Measurements from ENCODE around the gene PLPP3.

The PLPP3 gene

GRCh38 chr1:56456435-56457101, 122.8 kb downstream of the PLPP3 start:
- DNase-seq = no peak

- no peak for DNase-seq
Measured at GRCh38 chr1:56453417-56454078, 125.8 kb downstream of the PLPP3 start.

GRCh38 chr1:56453016-56453415, 126.3 kb downstream of the PLPP3 start:
- DNase-seq = no peak

GRCh38 chr1:56452027-56453011, 127.0 kb downstream of the PLPP3 start:
- DNase-seq = no peak

GRCh38 chr1:56451491-56451890, 127.9 kb downstream of the PLPP3 start:
- DNase-seq = no peak

GRCh38 chr1:56450004-56450666, 129.2 kb downstream of the PLPP3 start:
- no peak for DNase-seq

- DNase-seq = no peak
Measured at GRCh38 chr1:56448529-56449300, 130.6 kb downstream of the PLPP3 start.

GRCh38 chr1:56447823-56448222, 131.5 kb downstream of the PLPP3 start:
- DNase-seq = no peak

GRCh38 chr1:56446531-56447098, 132.7 kb downstream of the PLPP3 start:
- no peak for DNase-seq

- DNase-seq = no peak
Measured at GRCh38 chr1:56444960-56445646, 134.3 kb downstream of the PLPP3 start.
